Stimulated activated CD8-positive, alpha-beta memory T cell treated with anti-CD3 and anti-CD28 coated beads, Interleukin-2, amount 100 ng/mL, for 1 hour (primary cell): Measurements from ENCODE around the gene SENP7.
"Not testable (repeated sequence)": the region's sequence is repeated elsewhere in the genome, so short reads cannot be mapped to it uniquely, and the experiment has no call there.

Experiments used
- DNase-seq, 2 donors: peaks; one replicate each; pipeline ENCODE4 v3.0.0-alpha.2; 2020; ENCODE audit warnings: low read depth in 2 of 2

The SENP7 gene

DNA sequence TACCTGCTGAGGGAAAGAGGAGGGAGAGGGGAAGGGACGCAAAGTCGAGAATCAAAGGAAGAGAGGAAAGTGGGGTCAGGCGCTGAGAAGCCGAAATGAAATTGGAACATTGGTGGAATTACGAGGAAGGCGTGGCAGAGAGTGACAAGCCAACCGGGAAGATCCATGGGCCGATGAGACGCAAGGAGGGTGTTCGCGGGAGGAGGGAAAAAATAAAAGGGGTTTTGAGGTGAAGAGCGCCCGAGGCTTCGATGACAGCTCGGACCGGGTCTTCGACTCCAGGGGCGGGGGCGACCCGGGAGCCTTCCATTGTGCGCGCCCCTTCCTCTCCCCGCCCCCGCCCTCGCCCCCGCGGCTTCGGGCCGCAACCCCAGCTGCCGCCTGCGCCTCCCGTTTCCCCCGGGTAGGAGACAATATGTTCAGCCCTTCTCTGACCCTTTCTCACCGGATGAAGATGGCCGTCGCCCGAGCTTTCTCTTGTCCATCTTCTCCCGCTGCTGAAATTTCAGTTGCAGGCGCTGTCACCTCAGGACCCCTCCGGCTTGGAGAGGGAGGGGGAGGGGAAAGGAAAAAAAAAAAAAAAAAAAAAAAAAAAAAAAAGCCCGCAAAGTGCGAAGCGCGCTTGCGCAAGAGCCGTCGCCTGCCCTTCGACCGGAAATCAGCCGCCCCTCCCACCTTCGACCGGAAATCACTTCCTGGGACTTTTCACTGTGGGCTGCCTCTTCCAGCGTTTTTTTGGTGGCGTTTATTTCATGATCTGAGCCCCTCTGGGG, at the start of gene SENP7:
Gene SENP7 (minus strand): TSS at position 567 of the 773 bp plus-strand sequence. CDS start 82 bp downstream, at position 485.
- DNase-seq: peak; percentile 44 to 60

DNA sequence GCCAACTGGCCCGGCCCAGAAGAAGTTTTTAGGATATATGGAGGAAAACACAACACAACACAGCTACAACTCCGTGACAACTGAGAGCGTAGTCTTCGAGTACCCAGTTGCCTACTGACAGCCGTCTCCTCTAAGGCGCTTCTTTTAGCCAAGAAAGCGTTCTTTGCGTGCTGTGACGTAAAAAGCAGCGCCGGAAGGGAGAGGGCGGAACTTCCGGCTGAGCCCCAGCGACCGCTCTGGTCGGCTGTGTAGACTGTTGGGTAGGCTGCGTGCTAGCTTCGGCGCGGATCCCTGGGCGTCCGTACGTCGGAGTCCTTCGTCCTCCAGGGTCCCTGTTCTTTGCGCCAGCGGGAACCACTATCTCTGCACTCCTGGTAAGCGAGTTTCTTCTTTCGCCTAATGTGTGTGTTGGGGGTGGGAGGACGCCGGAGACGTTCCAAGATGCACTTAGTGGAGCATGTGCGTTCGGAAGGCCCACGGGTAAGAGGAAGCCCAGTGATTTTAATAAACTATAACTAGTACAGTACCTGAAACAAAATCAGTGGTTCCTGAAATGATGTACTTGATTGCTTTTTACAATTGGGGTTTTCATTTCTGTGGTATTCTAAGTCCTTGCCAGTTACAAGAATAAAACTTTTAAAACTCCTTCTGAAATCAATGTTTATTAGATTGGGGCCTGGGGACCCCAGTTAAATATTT, 48.8 kb upstream of the SENP7 start, which contains the start of gene TRMT10C:
Gene TRMT10C (plus strand): TSS at position 239 of the 699 bp plus-strand sequence. CDS start 2,914 bp downstream, outside the sequence.
- peak; percentile 83 to 86 for DNase-seq

DNA sequence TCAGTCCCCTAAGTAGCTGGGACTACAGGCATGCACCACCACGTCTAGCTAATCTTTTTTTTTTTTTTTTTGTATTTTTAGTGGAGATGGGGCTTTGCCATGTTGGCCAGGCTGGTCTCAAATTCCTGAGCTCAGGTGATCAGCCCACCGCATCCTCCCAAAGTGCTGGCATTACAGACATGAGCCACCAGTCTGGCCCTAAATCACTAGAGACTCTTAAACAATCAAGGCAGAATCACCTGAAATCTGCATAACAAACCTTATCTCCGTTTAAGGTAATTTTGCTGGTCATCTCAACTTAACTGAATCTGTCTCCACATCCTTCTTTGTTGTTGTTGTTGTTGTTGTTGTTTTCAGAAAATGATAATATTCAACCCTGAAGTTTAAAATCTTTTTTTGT, 43.1 kb upstream of the SENP7 start:
- DNase-seq: no peak

DNA sequence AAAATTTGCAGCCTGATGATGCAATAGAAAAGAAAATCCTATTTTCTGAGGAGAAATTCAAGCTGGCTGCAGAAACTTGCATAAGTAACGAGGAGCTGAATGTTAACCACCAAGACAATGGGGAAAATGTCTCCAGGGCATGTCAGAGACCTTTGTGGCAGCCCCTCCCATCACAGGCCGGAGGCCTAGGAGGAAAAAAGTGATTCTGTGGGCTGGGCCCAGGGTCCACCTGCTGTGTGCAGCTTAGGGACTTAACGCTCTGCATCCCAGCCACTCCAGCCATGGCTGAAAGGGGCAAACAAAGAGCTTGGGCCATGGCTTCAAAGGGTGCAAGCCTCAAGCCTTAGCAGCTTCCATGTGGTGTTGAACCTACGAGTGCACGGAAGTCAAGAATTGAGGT, 40.4 kb upstream of the SENP7 start:
- not testable (repeated sequence) for DNase-seq

DNA sequence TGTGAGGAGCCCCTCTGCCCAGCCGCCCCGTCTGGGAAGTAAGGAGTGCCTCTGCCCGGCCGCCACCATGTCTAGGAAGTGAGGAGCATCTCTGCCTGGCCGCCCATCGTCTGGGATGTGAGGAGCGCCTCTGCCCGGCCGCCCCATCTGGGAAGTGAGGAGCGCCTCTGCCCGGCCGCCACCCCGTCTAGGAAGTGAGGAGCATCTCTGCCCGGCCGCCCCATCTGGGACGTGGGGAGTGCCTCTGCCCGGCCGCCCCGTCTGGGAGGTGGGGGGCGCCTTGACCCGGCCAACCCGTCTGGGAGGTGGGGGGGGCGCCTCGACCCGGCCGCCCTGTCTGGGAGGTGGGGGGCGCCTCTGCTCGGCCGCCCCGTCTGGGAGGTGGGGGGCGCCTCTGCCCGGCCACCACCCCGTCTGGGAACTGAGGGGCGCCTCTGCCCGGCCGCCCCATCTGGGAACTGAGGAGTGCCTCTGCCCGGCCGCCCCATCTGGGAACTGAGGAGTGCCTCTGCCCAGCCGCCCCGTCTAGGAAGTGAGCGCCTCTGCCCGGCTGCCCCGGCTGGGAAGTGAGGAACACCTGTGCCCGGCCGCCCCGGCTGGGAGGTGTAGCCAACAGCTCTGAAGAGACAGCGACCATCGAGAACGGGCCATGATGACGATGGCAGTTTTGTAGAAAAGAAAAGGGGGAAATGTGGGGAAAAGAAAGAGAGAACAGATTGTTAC, 38.5 kb upstream of the SENP7 start:
- DNase-seq: not testable (repeated sequence)

DNA sequence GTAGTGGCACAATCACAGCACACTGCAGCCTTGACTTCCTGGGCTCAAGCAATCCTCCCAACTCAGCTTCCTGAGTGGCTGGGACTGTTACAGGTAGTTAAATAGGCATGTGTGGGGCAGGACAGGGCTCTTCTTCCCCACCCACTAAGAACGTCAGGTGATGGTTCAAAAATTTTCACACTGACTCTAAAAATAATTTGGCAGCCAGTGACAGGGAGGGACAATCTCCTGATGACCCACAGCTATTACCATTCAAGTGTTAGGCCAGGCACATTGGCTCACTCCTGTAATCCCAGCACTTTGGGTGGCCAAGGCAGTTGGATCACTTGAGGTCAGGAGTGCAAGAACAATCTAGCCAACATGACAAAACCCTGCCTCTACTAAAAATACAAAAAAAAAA, 36.5 kb upstream of the SENP7 start:
- DNase-seq: no peak

- no peak for DNase-seq
Measured at GRCh38 chr3:101548527-101549105, 35.6 kb upstream of the SENP7 start.

DNA sequence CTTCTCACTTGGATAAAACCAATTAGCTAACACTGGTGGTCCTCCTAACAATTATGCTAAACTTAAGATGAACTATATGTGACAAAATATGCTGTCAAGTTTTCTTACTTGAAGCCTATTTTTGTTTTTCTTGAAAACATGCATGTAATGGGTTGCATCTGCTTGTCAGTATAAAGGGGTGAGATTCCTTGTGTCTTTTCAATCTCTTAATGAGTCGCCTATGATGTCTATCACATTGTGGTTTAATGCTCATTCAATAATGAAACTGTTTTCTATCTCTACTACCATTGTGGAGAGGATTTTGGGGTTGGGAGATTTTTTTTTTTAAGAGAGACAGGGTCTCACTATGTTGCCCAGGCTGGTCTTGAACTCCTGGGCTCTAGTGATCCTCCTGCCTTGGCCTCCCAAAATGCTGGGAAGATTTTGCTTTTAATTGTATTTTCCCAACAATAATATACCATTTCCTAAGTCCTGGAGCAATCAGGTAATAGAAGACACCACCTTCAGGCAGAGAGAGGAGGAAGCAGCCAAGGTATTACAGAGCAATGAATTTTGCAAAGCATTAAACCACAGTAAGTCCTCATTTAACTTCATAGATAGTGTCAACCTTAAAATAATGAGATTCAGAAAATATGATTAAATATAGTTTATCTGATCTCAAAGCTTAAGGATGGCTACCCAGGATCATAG, 31.3 kb upstream of the SENP7 start:
- DNase-seq: no peak

DNA sequence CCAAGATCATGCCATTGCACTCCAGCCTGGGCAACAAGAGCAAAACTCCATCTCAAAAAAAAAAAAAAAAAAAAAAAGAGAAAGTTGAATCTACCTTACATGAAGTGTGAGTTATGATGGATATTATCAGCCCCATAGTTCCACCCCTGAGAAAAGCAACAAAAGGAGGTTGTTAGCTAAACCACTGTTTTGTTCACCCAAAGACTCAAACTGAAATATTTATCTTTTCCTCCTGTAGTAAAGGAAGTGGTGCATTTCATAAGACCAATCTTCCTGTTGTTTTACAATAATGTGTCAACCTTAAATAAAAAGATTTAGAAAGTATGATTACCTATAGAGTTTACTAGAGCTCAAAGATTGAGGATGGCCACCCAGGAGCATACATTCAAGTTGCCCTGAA, 29.9 kb upstream of the SENP7 start:
- DNase-seq: no peak

DNA sequence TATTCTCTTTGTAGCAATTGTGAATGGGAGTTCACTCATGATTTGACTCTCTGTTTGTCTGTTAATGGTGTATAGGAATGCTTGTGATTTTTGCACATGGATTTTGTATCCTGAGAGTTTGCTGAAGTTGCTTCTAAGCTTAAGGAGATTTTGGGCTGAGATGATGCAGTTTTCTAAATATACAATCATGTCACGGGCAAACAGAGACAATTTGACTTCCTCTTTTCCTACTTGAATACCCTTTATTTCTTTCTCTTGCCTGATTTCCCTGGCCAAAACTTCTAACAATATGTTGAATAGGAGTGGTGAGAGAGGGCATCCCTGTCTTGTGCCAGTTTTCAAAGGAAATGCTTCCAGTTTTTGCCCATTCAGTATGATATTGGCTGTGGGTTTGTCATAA, 23.9 kb upstream of the SENP7 start:
- not testable (repeated sequence) for DNase-seq

- DNase-seq: no peak
Measured at GRCh38 chr3:101536266-101536665, 23.3 kb upstream of the SENP7 start.

DNA sequence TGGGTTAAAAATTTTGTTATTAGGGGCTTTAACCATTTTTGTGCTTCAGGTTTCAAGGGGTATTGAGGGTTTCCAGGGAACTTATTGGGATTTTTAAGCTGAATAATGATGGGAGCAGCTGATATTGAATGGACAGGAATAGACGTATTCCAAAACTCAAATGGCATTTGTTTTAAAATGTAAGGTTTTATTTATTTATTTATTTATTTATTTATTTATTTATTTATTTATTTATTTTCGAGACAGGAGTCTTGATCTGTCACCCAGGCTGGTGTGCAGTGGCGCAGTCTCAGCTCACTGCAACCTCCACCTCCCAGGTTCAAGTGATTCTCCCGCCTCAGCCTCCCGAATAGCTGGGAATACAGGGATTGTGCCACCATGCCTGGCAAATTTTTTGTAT, 22.2 kb upstream of the SENP7 start:
- no peak for DNase-seq

GRCh38 chr3:101533603-101533968, 20.6 kb upstream of the SENP7 start:
- no peak for DNase-seq

DNA sequence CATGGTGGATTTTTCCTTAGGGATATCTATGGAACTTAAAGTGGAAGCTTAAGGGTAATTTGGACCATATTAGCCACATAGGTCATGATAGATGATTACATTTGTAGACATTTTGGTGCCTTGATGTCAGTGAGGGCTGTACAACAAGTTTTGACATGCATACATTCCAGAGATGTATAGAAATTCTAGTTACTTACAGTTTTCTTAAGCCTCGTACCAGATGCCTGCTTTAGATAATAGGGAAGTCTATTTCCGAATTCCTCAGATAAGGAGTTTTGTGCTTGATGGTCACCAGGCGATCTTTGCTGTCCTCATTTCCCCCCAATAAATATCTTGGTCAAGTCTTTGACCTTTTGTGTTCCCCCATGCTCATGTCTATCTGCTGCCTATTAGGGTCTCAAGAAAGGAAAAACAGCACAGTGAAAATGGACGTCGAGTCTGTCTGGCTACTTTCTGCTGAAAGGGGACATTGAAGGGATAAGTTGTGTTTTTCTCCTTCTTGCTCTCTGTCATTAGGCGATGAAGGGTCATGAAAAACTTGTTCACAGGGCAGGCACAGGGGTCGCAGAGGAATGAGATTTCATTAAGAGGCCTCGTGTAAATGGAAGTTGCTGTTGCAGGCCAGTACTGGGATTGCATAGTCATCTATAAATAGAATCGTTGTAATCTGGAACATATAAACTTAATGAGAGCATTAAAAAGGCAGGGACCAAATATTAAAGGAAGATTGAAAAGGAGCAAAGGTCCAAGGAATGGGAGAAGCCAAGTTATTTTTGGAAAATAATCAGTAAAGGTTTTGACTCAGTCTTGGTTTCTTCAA, 20.0 kb upstream of the SENP7 start:
- DNase-seq: no peak

DNA sequence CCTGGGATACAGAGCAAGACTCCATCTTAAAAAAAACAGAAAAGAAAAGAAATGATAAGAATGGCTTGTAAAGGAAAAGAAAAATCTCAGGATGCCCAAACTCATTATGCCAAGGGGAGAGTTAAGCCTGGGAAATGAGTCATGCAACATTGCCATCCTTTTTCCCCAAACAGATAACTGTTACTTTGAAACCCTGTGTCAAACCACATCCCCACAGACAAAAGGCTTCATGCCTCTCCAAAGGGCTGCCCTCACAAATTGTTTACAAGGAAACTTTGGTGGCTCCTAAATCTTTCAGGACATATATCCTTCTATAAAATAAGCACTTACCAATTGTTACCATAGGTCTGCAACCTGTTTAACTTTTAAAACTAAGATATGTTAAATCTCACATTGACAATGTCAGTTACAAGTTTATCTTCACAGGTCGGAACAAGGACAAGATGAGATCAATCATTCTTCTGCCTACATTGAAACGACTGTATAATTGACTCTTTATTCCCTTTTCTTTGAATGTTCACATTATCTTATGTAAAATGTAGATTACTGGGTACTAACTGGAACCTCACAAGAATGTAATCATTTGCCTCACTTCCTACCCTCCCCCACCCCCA, 18.6 kb upstream of the SENP7 start:
- DNase-seq: no peak

- DNase-seq: no peak
Measured at GRCh38 chr3:101530686-101531047, 17.7 kb upstream of the SENP7 start.

DNA sequence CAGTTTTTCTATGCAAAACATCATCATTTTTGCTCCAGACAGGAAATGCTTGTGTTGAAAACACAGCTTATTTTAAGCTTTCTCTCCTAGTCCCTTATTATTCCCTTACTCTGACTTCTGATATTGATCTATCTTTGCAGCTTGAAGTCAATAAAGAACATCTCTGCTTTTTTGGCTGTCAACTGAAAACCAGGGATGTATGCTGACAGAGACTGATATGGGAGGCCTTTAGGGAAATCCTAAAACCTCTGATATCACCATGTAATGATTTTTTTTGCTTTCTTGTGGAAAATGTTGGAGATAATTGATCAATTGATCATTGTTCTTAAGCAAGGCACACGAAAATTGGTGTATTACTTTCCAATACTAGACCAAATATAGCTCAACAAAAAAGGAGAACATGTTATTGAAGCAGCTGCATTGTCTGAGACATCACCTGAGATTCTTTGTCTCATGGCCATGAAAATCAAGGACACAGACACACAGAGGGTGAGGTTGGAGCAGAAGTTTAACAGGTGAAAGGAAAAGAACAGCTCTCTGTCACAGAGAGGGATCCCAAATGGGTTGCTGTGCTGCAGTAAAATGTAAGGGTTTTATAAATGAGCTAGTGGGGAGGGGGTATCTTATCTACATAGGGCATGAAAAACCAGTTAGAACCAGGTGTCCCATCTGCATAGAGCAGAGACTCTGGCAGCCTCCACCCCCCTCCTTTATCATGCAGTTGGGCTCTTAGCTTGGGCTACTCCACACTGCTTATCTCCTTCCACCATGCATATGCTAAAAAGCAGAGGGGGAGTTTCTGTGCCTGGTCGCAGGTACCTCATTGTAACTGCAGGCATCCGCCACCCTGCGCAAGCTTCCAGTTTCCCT, 17.0 kb upstream of the SENP7 start:
- no peak for DNase-seq

- DNase-seq: no peak
Measured at GRCh38 chr3:101527906-101528305, 14.9 kb upstream of the SENP7 start.

- DNase-seq: no peak
Measured at GRCh38 chr3:101527441-101527840, 14.4 kb upstream of the SENP7 start.
